Measurements from ENCODE around the gene ZNF208. TPM values are rescaled to one million over a fixed set of nuclear protein-coding genes. Genes with fewer than 3 reads are reported as not detected.

Gene ZNF208
- total and polyA plus RNA-seq, 2 of the 8 experiments (the other 6 are each of a cell fraction or from before 2014, with no cell fraction given): not detected

DNA sequence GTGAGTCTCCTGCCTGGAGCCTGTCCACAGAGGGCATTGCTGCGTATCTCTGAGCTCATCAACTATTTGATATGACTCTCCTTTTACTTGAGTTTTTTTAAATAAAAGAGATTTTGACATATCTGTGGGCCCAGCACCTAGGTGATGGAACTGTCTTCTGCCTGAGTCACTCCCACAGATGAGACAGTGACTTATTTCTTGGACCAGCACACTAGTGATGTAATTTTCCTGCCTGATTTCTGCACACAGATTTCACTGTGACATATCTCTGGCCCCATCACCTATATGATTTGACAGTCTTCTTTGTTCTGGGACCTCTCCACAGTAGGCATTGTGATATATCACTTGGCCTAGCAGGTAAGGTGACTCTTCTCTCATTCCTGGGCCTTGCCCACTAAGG lies 108.2 kb downstream of the ZNF208 start (continued):
- TF ChIP-seq CHD7 (IDR thresholded peaks at IDR 0.05; ENCODE audit: insufficient replicate concordance, low read length) (no peak), JUND (IDR thresholded peaks at IDR 0.05; ENCODE audit: low read length) (no peak), CBX8 (IDR thresholded peaks at IDR 0.05; ENCODE audit: borderline replicate concordance, low read depth, low read length) (no peak), RNF2 (IDR thresholded peaks at IDR 0.05; ENCODE audit: borderline replicate concordance, low read depth, low read length, missing control alignments, poor library complexity, severe bottlenecking) (no peak), SP2 (IDR thresholded peaks at IDR 0.05; ENCODE audit: low read length) (no peak), KDM1A (IDR thresholded peaks at IDR 0.05; ENCODE audit: borderline replicate concordance, low read length) (no peak), CEBPB (IDR thresholded peaks at IDR 0.05; ENCODE audit: low read depth, low read length) (no peak), SIRT6 (IDR thresholded peaks at IDR 0.05; ENCODE audit: low read length) (no peak)

Measured in H1 (cell line).